Measurements from ENCODE around the gene AMBP. TPM values are rescaled to one million over a fixed set of nuclear protein-coding genes. Genes with fewer than 3 reads are reported as not detected.

Gene AMBP
- total RNA-seq, 1 donor, result 0.27 TPM

DNA sequence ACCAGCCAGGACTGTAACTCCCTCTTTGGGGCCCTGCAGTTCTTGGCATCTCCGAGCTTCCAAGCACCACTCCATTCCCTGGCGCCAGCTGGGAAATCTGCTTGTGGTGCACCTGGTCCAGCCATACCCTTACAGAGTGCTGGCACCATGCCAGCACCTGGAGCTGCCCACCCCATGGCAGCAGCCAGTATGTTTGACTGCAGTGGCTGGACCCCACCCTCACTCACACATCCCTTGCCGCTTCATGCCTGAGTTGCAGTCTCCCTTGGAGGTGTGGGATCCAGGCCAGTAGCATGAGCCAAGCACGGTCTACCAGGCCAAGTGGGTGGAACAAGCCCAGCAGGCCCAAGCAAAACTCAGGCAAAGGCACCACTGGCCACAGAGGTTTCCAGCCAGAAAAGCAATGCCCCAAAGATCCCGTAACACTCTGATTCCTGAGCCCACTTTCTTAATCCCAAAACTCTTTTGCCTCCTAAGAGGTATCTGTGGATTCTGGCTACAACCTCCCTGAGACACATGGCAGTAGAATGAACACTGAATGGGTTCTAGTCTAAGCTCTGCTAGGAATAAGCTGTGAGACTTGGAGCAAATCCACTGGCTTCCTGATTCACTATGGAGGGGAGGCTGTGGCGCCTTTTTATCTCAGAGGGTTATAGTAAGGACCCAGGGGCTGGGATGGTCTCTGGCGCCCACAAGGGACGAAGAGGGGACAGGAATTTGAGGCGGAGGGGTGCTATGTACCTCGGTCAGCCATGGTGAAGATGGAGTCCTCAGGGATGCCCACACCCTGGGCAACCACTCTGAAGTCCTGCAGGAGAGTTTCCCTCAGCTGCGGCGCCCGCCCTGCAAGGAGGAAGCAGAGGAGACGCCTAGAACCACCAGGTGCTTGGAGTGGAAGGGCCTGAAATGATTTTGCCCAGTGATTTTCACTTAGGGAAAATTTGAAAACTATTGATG lies 5.6 kb downstream of the AMBP start:
- no peak overlapping the region for H3K4me3 ChIP-seq (ENCODE audit: low read depth, low read length)
- peak; percentile 84 for DNase-seq (ENCODE audit: low read depth)
- TF ChIP-seq, protein P1, sequence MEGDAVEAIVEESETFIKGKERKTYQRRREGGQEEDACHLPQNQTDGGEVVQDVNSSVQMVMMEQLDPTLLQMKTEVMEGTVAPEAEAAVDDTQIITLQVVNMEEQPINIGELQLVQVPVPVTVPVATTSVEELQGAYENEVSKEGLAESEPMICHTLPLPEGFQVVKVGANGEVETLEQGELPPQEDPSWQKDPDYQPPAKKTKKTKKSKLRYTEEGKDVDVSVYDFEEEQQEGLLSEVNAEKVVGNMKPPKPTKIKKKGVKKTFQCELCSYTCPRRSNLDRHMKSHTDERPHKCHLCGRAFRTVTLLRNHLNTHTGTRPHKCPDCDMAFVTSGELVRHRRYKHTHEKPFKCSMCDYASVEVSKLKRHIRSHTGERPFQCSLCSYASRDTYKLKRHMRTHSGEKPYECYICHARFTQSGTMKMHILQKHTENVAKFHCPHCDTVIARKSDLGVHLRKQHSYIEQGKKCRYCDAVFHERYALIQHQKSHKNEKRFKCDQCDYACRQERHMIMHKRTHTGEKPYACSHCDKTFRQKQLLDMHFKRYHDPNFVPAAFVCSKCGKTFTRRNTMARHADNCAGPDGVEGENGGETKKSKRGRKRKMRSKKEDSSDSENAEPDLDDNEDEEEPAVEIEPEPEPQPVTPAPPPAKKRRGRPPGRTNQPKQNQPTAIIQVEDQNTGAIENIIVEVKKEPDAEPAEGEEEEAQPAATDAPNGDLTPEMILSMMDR (IDR thresholded peaks at IDR 0.05; ENCODE audit: insufficient read depth, low read length), result no peak

DNA sequence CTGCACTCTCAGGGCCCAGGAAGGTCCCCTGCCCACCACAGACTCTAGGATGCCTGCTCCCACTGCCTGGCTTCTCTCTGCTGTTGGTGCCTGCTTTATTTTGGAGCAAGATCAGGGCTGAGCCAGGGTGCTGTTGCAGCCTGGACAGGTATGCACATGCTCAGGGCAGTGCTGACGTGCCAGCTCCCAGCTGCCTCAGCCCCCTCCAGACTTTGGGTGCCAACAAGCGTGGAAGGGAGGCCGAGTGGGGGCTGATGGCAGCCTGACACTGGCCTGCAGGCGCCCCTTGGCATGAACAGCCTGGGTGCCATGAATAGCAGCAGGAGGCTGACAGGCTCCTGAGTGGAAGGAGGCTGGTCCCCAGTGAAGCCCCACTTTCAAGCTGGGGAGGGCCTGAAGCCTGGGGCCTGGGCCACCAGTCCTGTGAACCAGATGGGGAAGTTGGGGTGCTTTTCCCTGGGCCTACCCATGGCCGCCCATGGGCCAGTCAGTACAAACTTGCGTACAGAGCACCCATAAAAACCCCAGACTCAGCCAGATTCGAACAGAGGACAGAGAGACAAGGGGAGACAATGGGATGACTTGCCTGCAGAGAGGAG lies 6.8 kb downstream of the AMBP start:
- no peak overlapping the region for H3K4me3 ChIP-seq (ENCODE audit: low read depth, low read length)
- no peak for DNase-seq (ENCODE audit: low read depth)
- TF ChIP-seq, protein P1 (IDR thresholded peaks at IDR 0.05; ENCODE audit: insufficient read depth, low read length), result no peak

- H3K4me3 ChIP-seq (ENCODE audit: low read depth, low read length), result no peak overlapping the region
- TF ChIP-seq, protein P1 (IDR thresholded peaks at IDR 0.05; ENCODE audit: insufficient read depth, low read length), result no peak
- no peak for DNase-seq (ENCODE audit: low read depth)
Measured at GRCh38 chr9:114070188-114071103, 7.7 kb downstream of the AMBP start.

DNA sequence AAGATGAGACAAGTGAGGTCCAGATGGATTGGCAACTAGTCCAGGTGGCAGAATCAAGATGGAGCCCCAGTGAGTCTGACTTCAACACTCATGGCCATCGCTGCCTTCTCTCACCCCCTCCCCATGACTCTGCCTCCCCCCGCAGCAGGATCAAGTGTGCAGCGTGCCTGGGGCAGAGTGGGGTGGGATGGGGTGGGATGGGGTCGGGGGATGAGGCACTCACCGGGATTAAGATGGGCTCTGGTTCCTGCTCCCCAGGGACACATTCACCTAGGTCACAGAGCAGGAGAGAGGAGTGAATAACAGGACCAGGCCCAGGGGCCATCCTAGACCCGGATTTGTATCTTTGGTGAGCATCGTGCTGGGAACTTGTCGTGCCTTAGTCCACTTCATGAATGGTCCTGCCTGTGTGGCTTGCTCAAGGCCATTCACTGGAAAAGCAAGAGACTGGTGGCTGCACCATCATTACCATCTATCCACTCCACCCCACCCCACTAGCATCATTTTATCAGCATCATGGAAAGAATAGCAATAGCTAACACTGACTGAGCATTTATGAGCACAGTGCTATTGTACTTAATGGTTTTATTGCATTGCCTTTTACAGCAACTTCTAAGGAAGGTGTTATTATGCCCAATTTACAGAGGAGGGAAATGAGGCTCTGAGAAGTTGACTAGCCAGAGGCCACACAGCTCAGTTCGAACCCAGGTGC lies 8.5 kb downstream of the AMBP start:
- no peak for DNase-seq (ENCODE audit: low read depth)
- no peak overlapping the region for H3K4me3 ChIP-seq (ENCODE audit: low read depth, low read length)
- TF ChIP-seq, protein P1 (IDR thresholded peaks at IDR 0.05; ENCODE audit: insufficient read depth, low read length), result no peak

GRCh38 chr9:114065304-114065703 lies 12.8 kb downstream of the AMBP start:
- DNase-seq (ENCODE audit: low read depth), result no peak
- no peak overlapping the region for H3K4me3 ChIP-seq (ENCODE audit: low read depth, low read length)
- TF ChIP-seq, protein P1 (IDR thresholded peaks at IDR 0.05; ENCODE audit: insufficient read depth, low read length), result no peak
